ENCODE data around the gene TRIP10.

TRIP10 gene

GRCh38 chr19:6800991-6801484 is 61.6 kb downstream of the TRIP10 start:
- no peak for DNase-seq
